ENCODE data around the gene NTRK3.

Gene NTRK3

DNA sequence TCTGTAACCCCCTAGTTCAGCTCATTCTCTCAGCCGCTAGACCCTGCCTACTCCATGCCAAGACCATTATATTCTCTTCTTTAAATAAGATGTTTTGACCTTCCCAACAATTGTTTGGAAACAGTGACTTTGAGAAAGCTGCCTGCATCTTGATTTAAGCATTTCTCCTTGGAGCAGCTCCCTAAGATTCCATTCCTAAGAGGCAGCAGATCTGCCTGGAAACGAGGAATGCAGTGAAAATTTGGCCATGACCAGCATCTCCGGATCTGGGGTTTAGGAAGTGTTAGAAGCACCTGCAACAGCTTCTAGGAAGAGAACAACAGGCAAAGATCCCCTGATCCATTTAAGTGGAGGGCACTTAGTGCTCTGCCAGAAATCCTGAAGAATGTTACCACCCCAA lies 235.7 kb downstream of the NTRK3 start:
- no peak for DNase-seq

DNA sequence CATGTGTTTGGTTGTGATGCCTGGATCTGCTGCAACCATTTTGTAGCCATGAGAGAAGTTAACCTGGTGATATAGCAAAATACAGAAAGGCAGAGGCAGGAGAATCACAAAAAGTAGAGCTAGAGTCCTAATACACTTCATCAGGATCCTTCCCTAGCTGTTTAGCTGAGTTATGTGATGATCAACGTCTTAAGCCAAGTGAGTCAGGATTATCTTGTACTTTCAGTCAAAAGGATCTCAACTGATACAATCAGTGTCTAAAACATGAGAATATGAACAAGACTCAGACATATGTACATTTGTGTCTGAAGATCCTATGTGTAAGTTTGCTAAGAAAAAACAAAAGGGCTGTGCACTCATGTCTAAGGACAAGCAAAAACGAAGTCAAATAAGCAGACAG lies 236.9 kb downstream of the NTRK3 start:
- DNase-seq: no peak

DNA sequence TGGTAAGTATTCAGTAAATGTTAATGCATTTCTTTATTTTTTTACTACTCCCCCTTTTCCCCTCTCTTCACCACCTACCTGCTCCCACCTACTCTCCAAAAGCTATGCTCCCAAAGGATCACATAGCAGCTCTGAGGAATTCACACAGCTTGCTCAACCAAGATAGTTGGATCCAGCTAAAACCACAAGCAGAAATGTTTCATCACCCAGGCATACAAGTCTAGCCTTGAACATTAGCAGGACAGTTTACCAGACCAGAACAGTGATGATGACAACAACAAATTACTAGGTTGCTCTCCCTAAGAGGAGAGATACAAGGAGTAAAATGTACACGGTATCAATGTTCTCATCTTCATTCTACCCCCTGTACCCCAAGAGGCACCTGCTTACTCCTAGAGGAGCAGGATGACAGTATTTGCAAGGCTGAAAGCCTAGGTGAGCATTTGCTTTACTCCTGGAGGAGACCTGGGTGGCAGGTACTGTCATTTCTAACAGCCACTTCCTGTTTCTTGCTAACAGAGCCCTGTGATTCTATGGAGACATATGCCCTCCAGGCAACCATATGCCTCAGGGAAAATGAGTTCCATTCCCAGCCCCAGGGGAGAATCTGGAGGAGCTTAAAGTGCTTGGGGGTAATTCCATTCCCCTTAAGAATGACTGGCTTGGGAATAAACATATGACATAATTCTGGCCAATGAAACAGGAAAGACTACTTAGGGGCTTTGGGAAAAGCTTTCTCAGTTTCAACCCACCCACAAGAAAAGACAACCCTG lies 237.5 kb downstream of the NTRK3 start:
- no peak for DNase-seq

DNA sequence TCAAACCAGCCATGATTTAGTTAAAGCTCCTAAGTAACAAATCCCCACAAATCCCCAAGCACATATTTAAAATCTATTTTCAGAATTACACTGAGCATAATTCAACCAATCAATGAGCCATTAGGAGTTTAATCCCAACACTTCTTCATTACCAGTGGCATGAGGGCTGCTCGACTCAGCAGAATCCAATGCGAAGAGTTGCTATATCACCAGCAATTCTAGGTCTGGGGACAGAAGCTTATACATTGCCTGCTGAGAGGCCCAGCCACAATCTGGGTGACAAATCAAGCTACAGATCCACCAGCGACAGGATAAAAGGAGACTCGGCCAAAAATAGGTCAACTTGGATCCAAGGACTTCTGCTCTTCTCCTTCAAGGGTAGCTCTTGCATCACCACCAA lies 238.8 kb downstream of the NTRK3 start:
- DNase-seq: no peak

DNA sequence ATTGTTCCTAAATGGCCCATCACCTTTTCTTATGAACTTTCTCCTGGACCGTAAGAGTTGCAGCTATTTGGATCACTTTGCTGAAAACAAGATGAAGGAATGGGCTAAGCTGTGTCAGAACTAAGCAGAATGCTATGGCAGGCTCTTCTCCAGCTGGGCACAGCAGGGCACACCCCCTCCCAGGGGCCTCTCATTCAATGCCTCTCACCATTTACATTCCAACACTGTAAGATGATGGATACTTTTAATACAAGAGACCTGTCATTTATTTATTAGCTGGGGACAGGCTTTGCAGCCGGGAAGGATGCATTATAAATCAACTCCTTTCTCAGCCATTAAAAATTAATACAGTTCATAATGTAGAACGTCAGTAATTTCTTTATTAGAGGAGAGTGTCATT lies 240.1 kb downstream of the NTRK3 start:
- DNase-seq: no peak

DNA sequence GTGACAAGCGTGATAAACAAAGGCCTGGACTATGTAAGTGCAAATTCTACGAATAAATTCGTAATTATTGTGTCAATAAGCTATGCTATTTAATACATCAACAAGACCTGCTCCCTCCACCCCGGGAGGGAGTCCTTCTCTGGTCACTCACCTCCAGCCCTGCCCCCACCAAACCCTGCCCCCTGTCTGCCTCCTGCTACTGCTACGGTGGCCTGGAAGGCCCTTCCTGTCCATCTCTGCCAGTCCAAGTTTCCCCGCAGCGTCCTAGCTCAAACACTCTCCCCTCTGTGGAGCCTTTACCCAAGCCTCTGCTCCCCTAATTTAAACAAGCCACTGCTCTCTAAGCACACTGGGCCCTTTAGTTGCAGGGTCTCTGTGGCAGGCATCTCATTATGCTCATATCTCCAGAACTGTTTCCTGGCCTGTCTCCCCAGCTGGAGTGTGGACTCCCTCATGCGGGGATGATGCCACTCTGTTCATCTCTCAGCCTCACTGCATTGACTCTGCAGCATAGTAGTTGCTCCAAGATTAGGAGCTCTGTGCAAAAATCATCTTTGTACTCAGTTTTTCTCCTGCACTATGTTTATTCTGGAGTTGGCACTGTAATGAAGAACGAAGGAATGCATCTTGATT lies 241.2 kb downstream of the NTRK3 start:
- DNase-seq: no peak

DNA sequence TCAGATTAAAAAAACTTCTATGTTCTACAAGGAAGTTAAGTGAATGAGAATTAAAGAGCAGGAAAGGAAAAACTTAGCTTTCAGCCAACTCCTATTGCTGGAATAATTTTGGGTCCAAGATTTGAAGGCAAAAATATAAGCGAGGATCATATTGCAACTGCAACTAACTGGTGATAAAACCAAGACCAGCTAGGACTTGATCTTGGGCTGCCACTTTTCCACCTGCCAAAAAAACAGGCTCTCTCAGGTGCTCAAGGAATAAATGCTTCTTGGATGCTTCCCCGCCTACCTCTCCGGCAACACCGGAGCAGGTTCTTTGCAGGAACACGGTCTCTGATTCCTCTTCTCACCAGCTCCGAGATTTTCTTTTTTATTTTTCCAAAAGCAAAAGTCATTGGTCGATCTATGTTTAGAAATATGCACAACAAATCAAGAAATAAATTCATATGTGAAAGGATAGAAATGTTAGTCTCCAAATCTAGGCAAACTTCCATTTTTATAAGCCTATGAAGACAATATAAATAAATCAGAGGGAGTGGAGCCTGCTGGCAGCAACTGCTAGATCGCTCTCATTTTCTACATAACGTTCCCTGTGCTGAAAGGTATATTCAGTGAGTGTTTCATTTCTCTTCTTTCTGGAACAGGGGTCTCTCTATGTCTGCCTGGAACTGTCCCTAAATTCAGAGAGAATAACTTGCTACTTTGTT lies 241.9 kb downstream of the NTRK3 start:
- no peak for DNase-seq

DNA sequence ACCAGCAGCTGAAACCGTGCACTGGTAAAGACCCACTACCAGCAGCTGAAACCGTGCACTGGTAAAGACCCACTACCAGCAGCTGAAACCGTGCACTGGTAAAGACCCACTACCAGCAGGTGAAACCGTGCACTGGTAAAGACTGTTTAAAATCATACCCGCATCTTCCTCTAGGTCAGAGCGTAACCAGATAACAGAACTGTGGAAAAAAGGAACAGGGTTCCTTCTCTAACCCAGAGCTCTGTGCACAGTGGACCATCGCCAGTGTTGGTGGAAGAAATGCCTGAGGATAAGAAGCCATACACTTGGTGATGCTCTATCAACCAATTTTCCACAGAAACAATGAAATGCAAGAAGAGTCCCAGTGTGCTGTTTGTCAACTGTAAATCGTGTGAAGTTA lies 243.4 kb downstream of the NTRK3 start:
- no peak for DNase-seq

DNA sequence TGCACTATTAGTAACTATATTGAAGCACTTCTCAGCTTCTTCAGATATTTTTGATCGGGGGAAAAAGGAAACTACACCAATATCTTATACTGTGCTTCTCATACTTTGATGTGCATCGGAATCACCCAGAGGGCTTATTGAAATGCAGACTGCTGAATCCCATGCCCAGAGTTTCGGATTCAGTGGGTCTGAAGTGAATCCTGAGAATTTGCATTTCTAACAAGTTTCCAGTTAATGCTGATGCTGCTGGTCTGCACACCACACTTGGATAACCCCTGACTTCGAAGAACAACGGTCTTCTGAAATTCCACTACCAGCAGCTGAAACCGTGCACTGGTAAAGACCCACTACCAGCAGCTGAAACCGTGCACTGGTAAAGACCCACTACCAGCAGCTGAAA lies 243.9 kb downstream of the NTRK3 start:
- DNase-seq: no peak

DNA sequence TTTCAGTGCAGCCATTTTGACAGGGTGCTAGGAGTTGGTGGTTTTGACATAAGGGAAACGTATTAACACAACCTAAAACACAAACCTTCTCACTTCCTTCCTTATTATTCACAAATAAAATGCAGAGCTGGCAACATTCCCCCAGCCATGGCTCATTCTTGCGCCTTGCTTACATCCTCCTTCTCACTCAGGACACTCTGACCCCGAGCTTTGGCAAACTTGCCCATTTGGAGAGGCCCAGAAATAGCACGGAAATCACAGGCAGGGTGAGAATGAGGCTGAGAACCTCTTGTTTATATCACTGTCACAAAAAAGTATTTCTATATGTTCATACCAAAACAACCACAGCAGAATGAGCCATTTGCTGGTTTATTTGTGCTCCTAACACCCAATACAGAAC lies 244.3 kb downstream of the NTRK3 start:
- peak in 1 of 3 donors; percentile 7 for DNase-seq

DNA sequence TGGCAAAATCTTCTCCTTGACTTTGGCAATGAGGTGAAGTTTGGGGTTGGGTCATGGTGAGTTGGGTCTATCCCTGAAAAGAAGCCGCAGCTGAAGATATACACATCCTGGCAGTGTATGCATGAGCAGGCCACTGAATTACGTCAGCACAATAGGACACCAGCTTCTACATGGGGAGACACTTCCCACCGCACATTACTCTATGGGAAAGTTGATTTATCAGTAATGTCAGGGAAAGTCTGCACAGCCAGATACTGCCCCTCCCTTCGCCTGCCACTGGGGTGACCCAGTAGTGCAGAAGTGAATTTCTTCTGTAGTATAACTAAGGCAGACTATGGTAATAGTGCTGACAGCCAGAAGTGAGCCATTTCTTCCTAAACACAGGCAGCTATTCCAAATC lies 245.0 kb downstream of the NTRK3 start:
- no peak for DNase-seq

DNA sequence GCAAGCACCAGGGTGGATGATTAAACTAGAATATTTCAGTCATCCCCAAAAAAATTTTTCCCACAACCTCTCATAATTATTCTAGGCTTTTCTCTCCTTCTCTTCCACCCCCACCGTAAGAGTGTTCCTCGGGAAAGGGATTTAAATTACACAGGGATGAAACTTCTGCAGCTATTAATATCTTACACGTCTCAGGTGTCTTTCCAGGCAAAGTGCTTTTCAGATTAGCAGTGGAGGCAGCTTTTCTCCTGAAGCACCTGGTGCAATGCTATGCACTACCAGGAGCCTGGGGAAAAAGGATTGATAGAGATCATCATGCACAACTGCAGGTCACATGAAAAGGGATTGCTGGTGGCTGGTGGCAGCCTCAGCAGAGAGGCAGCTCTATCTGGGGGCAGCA lies 250.4 kb downstream of the NTRK3 start:
- DNase-seq: no peak

DNA sequence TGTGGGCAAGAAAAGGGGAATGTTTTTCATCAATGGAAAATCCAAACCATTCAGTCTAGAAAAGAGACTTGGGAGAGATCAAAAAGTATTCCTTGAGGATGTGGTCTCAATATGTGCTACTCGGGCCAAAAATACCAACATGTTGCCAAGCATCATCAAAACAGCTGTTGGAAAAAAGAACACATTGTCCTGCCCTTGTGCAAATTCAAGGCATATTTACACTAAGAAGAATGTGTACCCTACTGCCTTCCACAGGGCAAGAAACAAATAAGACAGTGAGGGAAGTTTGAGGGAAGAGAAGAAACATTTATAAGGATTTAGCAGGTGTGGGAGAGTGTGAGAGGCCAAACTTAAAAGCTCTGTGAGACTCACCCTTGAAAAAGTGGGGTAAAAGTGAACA lies 252.1 kb downstream of the NTRK3 start:
- DNase-seq: no peak

DNA sequence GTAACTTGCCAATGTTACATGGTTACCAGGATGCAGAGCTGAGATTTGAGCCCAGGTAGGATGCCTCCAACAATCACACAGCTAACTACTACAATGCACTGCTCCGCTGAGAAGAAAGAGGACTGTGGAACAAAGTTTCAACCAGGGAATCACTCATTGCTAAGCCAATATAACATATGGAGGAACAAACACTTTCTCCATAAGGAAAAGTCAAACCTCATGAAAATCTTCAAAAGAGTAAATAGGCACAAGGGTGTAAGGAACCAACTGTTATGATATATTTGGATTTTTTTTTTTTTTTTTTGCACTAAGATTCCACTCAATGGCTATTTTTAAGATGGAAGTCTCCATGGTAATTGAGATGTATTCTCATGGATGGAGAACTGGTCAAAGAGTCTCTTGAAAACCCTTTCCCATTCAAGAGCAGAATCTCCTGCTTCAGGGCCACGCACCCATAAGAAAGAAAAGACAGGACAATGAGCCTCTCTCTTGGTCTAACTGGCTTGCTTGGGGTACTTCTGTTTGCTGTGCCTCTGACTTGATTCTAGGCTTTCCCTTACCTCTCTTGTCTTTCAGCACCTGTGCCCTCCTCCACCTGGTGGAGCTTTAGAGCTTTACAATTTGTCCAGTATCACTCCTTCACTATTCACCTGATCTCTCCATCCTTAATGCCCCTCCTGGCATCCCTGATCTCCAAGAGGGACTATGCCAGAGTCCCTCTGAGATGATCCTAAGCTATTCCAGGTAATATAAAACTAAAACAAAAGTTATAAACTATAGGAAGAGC lies 252.8 kb downstream of the NTRK3 start:
- DNase-seq: no peak

DNA sequence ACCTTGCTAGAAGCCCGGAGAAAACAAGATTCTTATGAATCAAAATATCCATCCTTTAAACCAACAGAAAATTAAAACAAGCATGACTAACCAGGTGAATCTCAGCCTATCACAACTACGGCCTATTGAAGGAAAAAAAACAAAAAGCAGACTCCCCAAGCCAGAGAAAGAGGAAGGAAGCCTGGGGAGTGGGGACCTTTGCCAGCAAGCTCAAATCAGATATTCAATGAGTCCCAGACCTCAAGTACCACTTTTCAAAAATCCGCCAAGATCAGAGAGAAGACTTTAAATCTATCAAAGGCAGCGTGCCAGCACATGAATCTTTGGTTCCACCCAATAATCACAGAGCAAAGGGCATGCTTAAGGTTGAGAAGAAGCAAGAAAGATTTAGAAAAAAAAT lies 253.8 kb downstream of the NTRK3 start:
- DNase-seq: no peak

DNA sequence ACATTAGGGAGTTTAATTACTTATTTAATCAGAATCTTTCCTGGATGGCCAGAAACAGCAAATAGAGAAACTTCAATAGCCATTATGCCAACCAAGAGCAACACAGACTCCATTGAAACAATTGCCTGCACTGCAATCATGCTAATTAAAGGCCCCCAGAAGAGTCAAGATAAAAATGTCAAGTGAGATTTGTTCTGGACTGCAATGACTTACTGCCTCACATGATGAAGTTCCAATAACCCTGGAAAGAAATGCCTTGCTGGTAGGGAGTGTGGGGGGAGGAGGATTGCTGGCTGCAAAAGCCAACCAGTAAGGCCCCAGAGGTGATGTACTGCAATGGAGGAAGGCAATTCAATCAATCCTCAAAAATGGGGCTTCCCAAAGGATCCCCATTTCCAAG lies 257.9 kb downstream of the NTRK3 start:
- DNase-seq: no peak

DNA sequence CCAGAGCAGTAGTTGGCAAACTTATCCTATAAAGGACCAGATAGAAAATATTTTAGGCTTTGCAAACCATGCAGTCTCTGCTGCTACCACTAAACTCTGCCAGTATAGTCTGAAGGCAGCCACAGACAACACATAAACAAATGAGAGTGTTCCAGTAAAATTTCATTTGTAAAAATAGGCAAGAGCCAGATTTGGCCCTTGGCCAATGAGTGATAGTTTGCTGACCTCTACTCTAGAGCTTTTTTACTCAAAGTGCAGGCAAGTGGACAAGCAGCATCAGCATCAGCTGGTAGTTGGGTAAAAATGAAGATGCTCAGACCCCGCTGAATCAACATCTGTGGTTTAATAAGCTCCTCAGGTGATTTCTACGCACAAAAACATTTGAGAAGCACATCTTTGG lies 269.8 kb downstream of the NTRK3 start:
- DNase-seq: no peak

DNA sequence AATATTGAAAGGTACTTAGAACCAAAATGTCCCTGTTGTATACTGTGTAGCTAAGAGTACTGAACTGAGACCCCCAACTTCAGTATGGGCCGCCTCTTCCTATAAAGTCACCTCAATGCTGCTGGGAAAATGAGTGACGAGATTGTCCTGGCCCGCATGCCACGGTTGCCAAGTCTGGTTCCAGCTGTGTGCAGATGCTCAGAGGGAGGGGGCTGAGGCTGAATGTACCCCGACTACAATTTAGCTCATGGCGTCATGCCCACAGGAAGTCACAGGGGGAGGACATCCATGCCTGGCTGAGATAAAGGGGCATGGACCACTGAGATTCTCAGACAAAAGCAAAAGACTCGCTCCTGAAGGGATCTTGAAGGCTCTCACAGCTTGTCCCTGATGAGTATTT lies 271.1 kb downstream of the NTRK3 start:
- DNase-seq: no peak

DNA sequence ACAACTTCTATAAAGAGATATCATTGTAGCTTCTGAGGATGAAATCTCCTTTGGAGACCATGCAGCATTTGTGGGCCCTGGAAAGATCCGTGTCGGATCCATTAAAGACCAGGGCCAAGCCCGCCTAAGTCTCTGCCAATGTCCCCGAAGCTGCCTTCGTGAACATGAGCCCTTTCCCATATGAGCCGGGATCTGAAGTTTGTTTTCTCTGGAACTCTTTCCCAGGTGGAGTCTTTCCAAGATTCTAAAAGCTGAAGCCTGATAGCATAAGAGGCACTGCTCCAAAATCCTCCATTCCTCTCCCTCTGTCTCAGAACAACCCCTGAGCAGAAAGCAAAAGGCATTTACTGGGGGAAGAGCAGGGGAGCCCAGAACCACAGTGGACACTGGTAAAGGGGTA lies 274.6 kb downstream of the NTRK3 start:
- DNase-seq: no peak

DNA sequence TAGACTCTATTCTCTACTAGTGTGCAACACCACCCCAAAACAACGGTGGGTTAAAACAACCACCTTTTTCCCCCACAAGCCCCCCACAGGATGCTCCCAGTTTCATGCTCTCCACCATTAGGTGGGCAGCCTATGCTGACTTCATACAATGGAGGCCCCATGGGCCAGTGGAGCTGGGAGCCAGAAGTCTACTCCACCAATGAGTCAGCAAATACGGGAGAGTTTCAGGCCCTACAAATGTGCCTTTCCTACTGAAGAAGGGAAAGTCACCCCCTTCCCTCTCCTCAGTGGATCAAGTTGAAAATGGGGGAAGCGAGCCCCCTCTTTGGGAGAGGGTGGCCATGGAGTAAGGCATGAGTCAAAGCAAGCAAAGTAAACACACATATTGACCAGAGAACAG lies 278.6 kb downstream of the NTRK3 start:
- no peak for DNase-seq

DNA sequence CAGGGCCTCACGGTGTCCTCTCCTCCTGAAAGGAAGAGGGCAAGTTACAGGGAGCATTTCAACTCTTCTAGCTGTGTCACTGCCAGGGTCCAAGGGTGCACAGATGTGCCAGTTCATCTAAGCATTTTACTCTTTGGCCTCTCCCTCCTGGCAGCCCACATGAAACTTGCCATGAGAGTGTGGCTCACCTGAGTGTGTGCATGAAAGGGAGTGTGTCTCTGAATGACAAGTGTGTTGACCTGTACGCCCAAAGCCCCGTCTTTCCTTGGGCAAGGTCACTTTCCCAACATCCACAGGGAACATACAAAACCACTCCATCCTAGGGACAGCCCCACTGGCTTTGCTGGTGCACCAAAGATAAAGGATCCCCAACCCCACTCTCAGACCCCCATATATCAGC lies 280.0 kb downstream of the NTRK3 start:
- no peak for DNase-seq

DNA sequence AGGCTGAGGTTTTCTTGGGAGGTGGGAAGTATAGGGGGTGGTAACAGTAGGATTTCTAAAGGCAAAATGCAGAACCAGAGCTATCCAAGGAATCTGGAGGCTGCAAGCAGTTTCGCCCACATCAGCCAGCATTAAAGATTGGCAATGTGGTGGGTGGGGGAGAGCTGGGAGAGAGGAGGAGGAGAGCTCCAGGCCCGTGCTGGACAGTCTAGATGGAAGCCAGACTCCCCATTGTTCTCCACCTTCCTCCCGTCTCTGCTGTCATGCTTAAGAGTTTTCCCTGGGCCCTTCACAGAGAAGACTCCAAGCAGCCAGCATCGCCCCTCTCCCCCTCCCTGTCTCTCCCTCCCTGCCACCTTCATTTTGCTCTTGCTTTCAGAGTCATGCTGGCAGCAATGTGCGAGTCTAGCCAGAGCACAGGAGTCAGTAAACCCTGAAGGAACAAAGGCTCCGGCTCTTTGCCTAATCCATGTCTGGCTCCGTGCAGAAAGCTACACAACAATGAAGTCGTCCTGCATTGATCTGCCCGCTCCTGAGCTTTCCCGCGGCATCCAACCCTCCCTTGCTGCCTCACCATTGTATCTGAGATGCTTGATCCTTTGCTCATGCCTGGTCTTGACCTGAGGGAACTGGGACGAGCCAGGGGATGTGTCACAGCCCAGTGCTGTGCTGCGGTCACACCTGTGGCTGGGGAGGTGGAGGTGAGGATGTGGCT lies 282.9 kb downstream of the NTRK3 start:
- DNase-seq: no peak

DNA sequence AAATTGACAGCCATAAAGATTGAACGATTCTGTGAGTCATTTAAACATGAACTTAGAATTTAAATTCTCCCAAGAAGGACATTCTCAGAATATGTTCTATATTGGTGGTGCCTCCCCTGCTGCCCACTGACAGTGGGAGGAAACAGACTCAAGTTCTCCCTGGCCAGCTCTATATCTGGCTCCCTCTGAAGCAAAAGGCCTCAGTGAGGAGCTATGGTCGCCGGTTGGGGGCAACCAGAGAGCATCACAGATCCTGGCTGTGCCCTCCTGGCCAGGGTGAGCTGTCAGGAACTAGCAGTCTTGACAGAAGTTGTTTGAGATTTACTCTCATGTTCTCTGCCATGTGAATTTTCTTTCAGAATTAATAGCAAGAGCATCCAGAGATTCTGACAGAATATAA lies 285.5 kb downstream of the NTRK3 start:
- DNase-seq: no peak
